ENCODE data around the gene RALGPS1.

- no peak for TF ChIP-seq CTCF (IDR thresholded peaks at IDR 0.05; ENCODE audit: low read depth, low read length)
- no peak for TF ChIP-seq POLR2A (IDR thresholded peaks at IDR 0.05; ENCODE audit: extremely low read depth, insufficient read length)
- no peak for TF ChIP-seq MAX (IDR thresholded peaks at IDR 0.05; ENCODE audit: low read depth, low read length)
- no peak for TF ChIP-seq MYC (IDR thresholded peaks at IDR 0.05; ENCODE audit: low read depth, low read length)
Measured at GRCh38 chr9:127020036-127020801, 105.6 kb downstream of the RALGPS1 start.
